Skin of body (tissue), 2 donors: Measurements from ENCODE around the gene ASB7. TPM values are rescaled to one million over a fixed set of nuclear protein-coding genes. Genes with fewer than 3 reads are reported as not detected.
"Not testable (repeated sequence)": the region's sequence is repeated elsewhere in the genome, so short reads cannot be mapped to it uniquely, and the experiment has no call there.

Experiments used
- DNase-seq: peaks from one replicate; lab custom pipeline; 2025; lab: John Stamatoyannopoulos, UW
- total RNA-seq: library from RNA; depleted of rRNA; stranded (reverse); fragments of >200 nt; gene quantifications from one replicate; pipeline ENCODE4 v1.2.3, GENCODE V29; 2014

Gene ASB7
- total RNA-seq, 1 donor from 2014 or later: 10.2 TPM

GRCh38 chr15:100648951-100649350 lies 46.6 kb downstream of the ASB7 start:
- DNase-seq: no peak

DNA sequence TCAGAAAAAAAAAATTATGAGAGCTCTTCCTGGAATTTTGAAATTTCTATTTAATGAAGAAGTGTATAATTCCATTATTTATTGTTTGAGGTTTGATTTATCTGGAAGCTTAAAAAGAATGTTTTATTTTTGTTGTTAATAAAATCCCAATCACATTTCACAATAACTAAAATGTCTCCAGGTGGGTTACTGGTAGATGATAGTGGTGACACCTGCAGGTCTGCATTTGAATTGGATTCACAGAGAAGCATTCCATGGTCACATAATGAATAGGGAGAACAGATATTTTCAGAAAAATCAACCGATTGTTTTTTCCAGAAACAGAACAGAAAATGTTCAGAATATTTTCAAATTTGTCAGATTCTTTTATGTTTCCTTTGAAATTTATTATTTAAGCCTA lies 48.3 kb downstream of the ASB7 start:
- no peak for DNase-seq

- DNase-seq: peak; percentile 36
Observed at GRCh38 chr15:100651253-100651652, 48.9 kb downstream of the ASB7 start.

DNA sequence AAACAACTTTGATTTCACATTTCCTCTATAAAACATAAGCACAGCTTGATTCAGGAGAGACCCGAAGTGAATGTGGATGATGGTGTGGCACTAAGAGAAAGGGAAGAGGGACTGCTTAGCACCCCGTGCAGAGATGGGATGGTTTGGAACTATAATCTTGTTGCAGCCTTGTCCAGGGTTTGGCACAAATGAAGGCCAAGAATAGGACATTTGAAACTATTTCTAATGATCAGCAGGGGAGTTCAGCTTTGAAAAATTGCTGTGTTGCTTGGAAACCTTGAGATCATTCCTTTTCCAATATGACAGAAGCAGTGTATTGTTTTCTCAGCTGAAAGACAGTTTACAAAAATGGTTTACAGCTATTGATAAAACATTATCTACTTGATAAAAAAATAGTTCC lies 49.7 kb downstream of the ASB7 start:
- no peak for DNase-seq

- no peak for DNase-seq
Observed at GRCh38 chr15:100653608-100654007, 51.2 kb downstream of the ASB7 start.

DNA sequence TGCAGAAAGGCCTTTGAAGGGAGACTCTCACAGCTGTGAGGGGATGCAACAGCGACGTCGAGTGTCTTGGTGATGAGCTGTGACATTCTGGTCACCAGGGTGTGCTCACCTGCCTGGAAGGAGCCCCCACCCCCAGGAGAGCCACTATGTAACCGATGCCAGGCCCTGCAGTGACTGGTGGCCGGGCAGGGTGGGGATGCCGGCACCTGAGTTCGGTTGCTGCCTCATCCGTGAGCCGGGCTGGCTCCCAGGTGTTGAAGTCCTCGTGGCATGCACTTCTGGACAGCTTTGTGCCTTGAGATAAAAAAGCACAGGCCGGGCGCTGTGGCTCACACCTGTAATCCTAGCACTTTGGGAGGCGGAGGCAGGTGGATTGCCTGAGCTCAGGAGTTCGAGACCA lies 56.5 kb downstream of the ASB7 start:
- no peak for DNase-seq

DNA sequence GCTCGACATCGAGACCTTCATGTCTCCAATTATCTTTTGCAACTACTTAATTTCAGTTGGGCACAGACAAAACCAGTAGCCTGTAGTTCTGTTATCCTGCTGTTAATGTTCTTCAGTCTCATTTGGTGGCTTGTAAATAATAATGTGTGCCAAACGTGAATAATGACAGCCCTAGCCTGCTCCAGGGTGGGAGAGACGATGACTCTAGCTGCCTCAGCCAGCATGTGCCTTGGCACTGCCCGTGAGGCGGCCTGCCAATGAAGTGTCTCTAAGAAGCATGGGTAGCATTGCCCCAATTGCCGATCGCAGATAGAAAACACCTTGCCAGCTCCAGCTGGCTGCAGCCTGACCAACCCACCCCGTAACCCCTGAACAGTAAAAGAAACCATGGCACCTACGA lies 58.8 kb downstream of the ASB7 start:
- DNase-seq: no peak

DNA sequence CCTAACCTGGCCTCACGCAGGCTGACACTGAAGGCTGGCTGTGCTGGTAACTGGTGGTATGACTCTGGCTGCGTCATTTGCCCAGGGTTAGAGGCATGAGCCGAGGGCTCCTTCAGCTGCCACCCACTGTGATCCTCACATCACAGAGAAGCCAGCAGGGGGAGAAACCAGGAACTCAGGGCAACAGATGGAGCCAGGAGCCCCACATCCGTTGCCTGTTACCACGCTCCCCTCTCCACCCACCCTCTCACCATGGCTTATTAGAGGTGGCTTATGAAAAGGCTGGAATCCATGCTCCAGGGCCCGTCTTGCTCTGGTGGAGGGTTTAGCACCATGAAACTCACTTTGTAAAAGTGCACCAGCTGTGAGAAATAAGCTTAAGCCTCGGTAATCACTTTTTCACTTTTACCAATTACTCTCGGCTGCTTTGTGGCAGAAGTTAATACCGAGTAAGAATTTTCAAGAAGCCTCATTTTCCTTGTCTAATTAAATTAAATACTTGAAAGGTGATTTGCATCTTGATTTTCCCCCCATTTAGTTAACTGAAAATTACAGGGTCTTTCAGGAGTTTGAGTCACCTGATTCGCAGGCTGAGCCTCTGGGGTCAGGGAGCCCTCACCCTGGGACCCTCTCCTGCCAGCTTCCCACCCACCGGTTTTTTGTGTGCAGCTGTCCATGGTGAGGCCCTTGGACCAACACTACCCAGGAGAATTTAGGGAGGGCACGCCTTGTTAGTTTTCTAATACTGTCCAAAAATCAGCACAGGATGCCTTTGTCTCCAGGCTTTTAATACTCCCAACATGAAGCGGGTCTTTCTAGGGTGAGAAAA lies 60.9 kb downstream of the ASB7 start:
- no peak for DNase-seq

GRCh38 chr15:100663915-100664281 lies 61.5 kb downstream of the ASB7 start:
- no peak for DNase-seq

DNA sequence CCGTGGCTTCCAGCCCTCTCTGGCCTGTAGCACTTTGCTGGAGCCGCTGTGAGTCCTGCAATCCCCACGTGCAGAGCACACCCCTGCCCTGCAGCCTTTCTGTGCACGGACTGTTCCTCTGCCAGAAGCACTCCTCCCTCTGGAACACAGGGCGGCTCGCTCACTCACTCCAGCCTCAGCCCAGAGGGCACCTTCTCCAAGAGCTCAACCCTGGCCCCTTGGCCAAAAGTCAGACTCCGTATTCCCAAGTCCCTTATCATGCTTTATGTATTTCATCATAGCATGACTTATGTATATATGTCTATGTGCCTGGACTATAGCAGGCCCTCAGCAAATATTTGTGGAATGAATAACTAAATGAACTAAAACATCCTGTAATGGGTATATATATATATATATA lies 63.2 kb downstream of the ASB7 start:
- DNase-seq: no peak

GRCh38 chr15:100667405-100668347 lies 65.3 kb downstream of the ASB7 start:
- peak; percentile 89 for DNase-seq

DNA sequence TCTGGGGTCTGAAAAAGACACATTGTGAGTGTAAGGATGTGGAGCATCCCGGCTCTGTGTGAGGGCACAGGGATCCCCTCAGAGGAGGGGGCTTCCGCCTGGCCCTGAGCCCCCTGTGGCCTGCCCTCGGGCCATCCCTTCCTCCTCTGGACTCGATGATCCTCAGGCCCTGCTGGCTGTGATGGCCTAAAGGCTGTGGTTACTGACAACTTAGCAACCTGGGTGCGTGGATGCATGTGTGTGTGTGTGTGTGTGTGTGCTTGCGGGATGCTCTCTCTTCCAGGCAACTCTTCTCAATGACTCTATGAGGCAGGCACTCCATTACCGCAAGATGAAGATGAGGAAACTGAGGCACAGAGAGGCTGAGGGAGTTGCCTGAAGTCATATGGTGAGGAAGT lies 66.0 kb downstream of the ASB7 start:
- no peak for DNase-seq

DNA sequence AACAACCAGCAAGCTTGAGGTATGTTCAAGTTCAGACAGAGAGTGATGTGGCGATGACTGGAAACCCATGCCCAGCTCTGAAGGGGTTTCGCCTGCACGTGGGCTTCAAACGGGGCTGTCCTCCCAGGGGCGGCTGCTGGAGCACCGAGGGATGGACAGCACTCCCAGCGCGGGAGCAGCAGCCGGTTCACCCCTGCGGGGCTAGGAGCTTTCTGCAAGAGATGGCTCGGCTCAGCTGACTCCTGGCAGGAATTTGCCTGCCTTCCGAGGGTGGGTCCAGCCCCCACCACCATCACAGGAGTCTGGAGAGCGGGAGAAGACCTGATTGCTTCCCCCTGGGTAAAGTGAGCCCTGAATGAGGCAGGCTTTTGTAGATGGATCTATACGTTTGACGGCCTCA lies 66.9 kb downstream of the ASB7 start:
- no peak for DNase-seq

DNA sequence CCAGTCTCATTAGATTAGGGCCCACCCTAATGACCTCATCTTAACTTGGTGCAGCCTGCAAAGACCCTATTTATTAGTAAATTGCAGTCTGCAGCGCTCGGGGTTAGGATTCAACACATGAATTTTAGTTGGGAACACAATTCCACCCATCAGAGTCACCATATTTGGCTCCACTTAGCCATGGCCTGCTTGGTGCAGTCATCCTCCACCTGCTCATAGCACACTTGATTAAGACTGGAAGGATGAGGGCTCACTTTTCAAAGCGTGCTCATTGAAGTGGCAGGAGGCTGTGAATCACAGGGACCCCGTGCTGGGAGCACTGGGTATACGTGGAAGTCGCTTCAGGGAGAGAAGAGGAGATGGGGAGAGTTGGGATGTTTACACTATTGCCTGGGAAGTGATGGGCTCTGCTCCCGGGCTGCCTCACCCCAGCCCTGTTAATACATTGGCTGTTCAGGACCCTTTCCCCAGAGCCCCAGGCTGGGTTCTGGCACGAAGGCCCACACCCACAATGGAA lies 68.2 kb downstream of the ASB7 start:
- DNase-seq: no peak

DNA sequence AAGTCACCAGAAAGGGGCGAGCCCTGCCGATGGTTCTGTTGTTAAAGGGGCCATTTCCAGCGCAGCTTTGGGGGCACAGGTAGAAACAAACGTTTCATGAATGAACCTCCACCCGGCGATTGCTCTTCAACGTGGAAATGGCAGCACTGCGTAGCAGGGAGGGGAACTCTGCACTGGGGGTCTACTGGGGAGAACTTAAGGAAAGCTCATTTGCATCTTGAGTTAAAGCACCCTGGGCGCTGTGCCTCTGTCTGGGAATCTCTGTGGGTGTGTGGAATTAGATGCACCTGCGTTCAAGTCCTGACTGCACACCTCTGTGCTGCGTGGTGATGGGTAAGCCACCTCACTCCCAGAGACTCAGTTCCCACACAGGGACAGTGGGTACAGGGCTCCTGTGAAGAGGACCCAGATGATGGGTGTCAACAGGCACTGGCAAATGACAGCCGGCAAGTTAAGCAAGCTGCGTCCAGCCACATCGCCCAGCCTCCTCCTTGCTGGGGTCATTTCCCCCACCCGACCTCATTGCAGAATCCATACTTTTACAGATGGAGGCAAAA lies 68.8 kb downstream of the ASB7 start:
- DNase-seq: no peak

DNA sequence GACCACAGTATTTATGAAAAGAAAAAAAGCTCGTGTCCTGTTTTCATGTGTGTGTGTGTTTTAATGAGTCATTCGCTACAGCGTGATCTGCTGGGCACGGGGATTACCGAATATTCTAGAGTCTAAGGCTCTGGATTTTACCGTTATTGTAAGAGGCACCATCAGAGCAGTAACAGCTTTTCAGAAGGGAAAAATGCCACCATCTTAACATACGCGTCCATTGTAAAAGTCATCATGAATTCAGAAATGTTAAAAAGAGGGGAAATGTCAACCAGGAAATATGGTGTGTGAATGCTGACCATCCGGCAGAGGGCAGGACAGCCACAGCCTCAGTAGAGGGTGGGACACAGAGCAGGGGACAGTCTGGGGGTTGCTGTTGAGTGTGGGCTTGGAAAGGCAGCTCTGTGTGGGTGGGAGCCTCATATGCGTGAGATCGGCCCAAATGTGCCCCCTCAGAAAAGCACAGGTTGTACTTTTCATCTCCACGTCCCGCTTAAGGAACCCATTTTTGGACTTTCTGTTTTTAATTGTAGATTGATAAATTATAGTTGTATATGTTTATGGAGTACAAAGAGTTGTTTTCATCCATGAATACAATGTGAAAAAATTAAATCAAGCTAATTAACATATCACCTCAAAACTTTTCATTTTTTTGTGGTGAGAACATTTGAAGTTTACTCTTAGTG lies 69.6 kb downstream of the ASB7 start:
- no peak for DNase-seq

GRCh38 chr15:100672959-100673358 lies 70.6 kb downstream of the ASB7 start:
- DNase-seq: no peak

GRCh38 chr15:100679151-100679550 lies 76.8 kb downstream of the ASB7 start:
- not testable (repeated sequence) for DNase-seq

GRCh38 chr15:100680726-100681125 lies 78.3 kb downstream of the ASB7 start:
- no peak for DNase-seq

DNA sequence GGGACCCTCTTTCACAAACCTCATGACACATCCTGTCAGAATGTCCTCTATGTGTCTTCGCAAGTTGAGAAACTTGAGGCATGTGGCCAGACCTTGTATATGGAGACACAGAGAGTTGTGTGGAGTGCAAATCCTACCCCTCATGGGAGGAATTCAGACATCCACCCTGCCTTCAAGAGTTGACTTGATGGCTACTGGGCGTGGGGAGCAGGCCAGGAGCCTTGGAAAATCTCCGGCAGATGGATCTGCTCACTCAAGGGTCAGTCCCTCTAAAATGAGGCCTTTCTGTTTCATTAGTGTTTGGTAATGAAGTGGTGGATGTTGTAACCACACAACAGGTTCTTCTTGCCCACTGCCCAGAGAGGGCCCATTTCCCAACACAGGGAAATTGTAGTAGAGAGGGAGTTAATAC lies 79.0 kb downstream of the ASB7 start:
- DNase-seq: no peak

GRCh38 chr15:100682468-100682867 lies 80.1 kb downstream of the ASB7 start:
- DNase-seq: no peak
